ENCODE measurements around the gene CLSTN1.

DNA sequence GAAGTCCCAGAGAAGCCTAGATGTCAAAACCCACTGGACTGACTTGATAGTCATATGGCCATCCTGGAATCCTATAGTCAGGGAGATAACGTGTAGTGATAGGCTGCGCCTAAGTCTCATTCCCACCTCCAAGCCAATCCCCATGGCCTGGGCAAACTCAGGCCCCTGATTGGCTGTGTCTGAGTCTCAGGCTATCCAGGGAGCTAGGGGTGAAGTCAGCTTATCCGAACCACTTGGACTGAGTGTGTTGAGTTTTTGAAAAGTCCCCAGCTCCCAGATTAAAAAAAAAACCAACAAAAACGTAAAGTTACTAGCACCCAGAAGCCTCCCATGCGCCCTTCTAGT, 120.6 kb downstream of the CLSTN1 start:
- TF ChIP-seq, protein P1, sequence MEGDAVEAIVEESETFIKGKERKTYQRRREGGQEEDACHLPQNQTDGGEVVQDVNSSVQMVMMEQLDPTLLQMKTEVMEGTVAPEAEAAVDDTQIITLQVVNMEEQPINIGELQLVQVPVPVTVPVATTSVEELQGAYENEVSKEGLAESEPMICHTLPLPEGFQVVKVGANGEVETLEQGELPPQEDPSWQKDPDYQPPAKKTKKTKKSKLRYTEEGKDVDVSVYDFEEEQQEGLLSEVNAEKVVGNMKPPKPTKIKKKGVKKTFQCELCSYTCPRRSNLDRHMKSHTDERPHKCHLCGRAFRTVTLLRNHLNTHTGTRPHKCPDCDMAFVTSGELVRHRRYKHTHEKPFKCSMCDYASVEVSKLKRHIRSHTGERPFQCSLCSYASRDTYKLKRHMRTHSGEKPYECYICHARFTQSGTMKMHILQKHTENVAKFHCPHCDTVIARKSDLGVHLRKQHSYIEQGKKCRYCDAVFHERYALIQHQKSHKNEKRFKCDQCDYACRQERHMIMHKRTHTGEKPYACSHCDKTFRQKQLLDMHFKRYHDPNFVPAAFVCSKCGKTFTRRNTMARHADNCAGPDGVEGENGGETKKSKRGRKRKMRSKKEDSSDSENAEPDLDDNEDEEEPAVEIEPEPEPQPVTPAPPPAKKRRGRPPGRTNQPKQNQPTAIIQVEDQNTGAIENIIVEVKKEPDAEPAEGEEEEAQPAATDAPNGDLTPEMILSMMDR (IDR thresholded peaks at IDR 0.05) = no peak
- TF ChIP-seq JUND (IDR thresholded peaks at IDR 0.05) = no peak

All from SK-N-SH (cell line).